Endothelial cell of umbilical vein (primary cell): Measurements from ENCODE around the gene SCN4A. TPM values are rescaled to one million over a fixed set of nuclear protein-coding genes. Genes with fewer than 3 reads are reported as not detected.
A peak's percentile ranks its signal among the peaks of the same experiment; 100 is the strongest.

Experiments used
- BruUV-seq: library from RNA; stranded (reverse); fragments of 400-500 nt; replicated peaks from 2 replicates; lab custom pipeline; 2021; lab: Mats Ljungman, UMichigan
- CTCF ChIA-PET: fragments of 300-600, 350-600 bp; sonication (Branson Sonifier 250); formaldehyde crosslinking; loops from one replicate; lab custom pipeline; 2021; ENCODE audit warnings: antibody characterized with exemption, inconsistent platforms; lab: Charles Lee
- POLR2A ChIA-PET: fragments of 300-600, 350-600 bp; sonication (Branson Sonifier 250); formaldehyde crosslinking; loops from one replicate; lab custom pipeline; 2021; ENCODE audit warnings: antibody characterized with exemption, inconsistent platforms; lab: Charles Lee
- DNase-seq: peaks from one replicate; pipeline ENCODE4 v3.0.0-alpha.2; 2011; ENCODE audit warnings: low read depth, low spot score
- FAIRE-seq: peaks from 2 replicates; lab custom pipeline; 2011; peaks lifted over from hg19 to GRCh38; lab: Jason Lieb, UNC
- H2AFZ ChIP-seq: 2 replicates; pipeline ENCODE4 v1.6.0; 2012; ENCODE audit warnings: low read depth, low read length, control low read depth, inconsistent platforms
- H3K27ac ChIP-seq: 2 replicates; pipeline ENCODE4 v1.5.1; 2011; ENCODE audit warnings: low read depth, mild to moderate bottlenecking, control low read depth, low read length, moderate library complexity; ENCODE audit not compliant: insufficient read depth
- H3K27me3 ChIP-seq, 2 experiments: 2 replicates each; pipeline versions ENCODE4 v1.6.0 to v1.6.1; 2011; ENCODE audit warnings: low read length in 2 of 2, mixed read lengths in 1 of 2; ENCODE audit not compliant: control insufficient read depth in 2 of 2, insufficient read depth in 2 of 2
- H3K36me3 ChIP-seq, 2 experiments: 2 replicates in 1 of 2; 3 replicates in 1 of 2; pipeline ENCODE4 v1.5.1; 2011; ENCODE audit warnings: low read length in 2 of 2, mild to moderate bottlenecking in 1 of 2, moderate library complexity in 1 of 2; ENCODE audit not compliant: control insufficient read depth in 2 of 2, insufficient read depth in 2 of 2; ENCODE audit errors: extremely low read depth in 1 of 2
- H3K4me1 ChIP-seq: 3 replicates; pipeline ENCODE4 v1.5.1; 2011; ENCODE audit warnings: mild to moderate bottlenecking, low read length; ENCODE audit not compliant: control insufficient read depth, insufficient read depth; ENCODE audit errors: extremely low read depth
- H3K4me2 ChIP-seq: 2 replicates; pipeline ENCODE4 v1.6.1; 2011; ENCODE audit warnings: low read length, control low read depth, mixed read lengths; ENCODE audit not compliant: insufficient read depth
- H3K4me3 ChIP-seq, 3 experiments: fragments of 200-600 bp in 1 of 3; sonication (generic), shearing (Covaris generic) in 1 of 3; replicated peaks in 1 of 3; 2 replicates each; pipeline ENCODE4 v1.5.1; 2011 to 2016; ENCODE audit warnings: control low read depth in 3 of 3, low read length in 3 of 3, mild to moderate bottlenecking in 2 of 3, inconsistent platforms in 1 of 3, low read depth in 1 of 3, moderate library complexity in 1 of 3; ENCODE audit not compliant: insufficient read depth in 1 of 3
- H3K79me2 ChIP-seq: 2 replicates; pipeline ENCODE4 v1.6.0; 2012; ENCODE audit warnings: low read length, inconsistent platforms; ENCODE audit not compliant: control insufficient read depth, insufficient read depth
- H3K9ac ChIP-seq: replicated peaks from 2 replicates; pipeline ENCODE3; 2011; ENCODE audit warnings: low read length, control low read depth; ENCODE audit not compliant: insufficient read depth; ENCODE audit errors: extremely low read depth
- H3K9me1 ChIP-seq: replicated peaks from 3 replicates; pipeline ENCODE4 v1.6.0; 2011; ENCODE audit warnings: mild to moderate bottlenecking, low read length; ENCODE audit not compliant: control insufficient read depth, insufficient read depth; ENCODE audit errors: extremely low read depth
- H3K9me3 ChIP-seq: replicated peaks from 2 replicates; pipeline ENCODE4 v1.5.1; 2012; ENCODE audit warnings: low read length, inconsistent platforms; ENCODE audit not compliant: control insufficient read depth, insufficient read depth
- H4K20me1 ChIP-seq: replicated peaks from 2 replicates; pipeline ENCODE3; 2011; ENCODE audit warnings: mild to moderate bottlenecking, low read length; ENCODE audit not compliant: control insufficient read depth, insufficient read depth; ENCODE audit errors: extremely low read depth
- FOS ChIP-seq: IDR thresholded peaks from 2 replicates; pipeline ENCODE4 v1.6.1; 2011; ENCODE audit warnings: mild to moderate bottlenecking, low read length, moderate library complexity, borderline replicate concordance; ENCODE audit not compliant: insufficient read depth
- GATA2 ChIP-seq: IDR thresholded peaks from 2 replicates; pipeline ENCODE4 v1.7.0; 2011; ENCODE audit warnings: low read depth, mild to moderate bottlenecking, moderate library complexity, mixed read lengths, low read length; ENCODE audit not compliant: insufficient read length, insufficient read depth
- JUN ChIP-seq: IDR thresholded peaks from 2 replicates; pipeline ENCODE4 v1.6.1; 2011; ENCODE audit warnings: borderline replicate concordance, low read depth; ENCODE audit not compliant: insufficient read length, insufficient read depth
- MYC ChIP-seq: IDR thresholded peaks from one replicate; pipeline ENCODE4 v1.6.1; 2011; ENCODE audit warnings: mild to moderate bottlenecking, low read depth, low read length
- POLR2A ChIP-seq: IDR thresholded peaks from 2 replicates; pipeline ENCODE4 v1.6.1; 2012; ENCODE audit warnings: low read depth, mild to moderate bottlenecking, control low read depth, low read length
- POLR2AphosphoS5 ChIP-seq: IDR thresholded peaks from 2 replicates; pipeline ENCODE4 v1.6.1; 2012; ENCODE audit warnings: low read depth, mild to moderate bottlenecking, control low read depth, low read length, moderate library complexity; ENCODE audit not compliant: insufficient read depth
- dilution Hi-C: fragments of 300-500 bp; cut with MboI; formaldehyde crosslinking; loops from one replicate; pipeline ENCODE4 v1.15.0; 2019; ENCODE audit warnings: low sequenced_read_pairs; ENCODE audit not compliant: extremely low pct_ligation_motif_present
- intact Hi-C: fragments of 100-400 bp; cut with micrococcal nuclease; formaldehyde crosslinking; loops from one replicate; pipeline ENCODE4 v1.10.0; 2022
- polyA plus RNA-seq, 4 experiments: library from polyadenylated mRNA; depleted of rRNA in 3 of 4; stranded (reverse) in 3 of 4; unstranded in 1 of 4; fragments of >200 nt; gene quantifications; 2 replicates each; pipeline versions ENCODE4 v1.2.1 to v1.2.3, GENCODE V29; 2011 to 2012; ENCODE audit warnings: missing spikeins in 1 of 4
- total RNA-seq: library from RNA; stranded (reverse); gene quantifications from 2 replicates; pipeline ENCODE4 v1.2.3, GENCODE V29; 2021
- TF ChIP-seq, protein P1 (sequence below): IDR thresholded peaks from 2 replicates; pipeline ENCODE4 v1.6.1; 2011; ENCODE audit not compliant: insufficient read depth, insufficient read length

SCN4A gene
- total and polyA plus RNA-seq, 2 donors (not counting 3 experiments of a cell fraction or from before 2014, with no cell fraction given) = 0.01 to 0.40 TPM

DNA sequence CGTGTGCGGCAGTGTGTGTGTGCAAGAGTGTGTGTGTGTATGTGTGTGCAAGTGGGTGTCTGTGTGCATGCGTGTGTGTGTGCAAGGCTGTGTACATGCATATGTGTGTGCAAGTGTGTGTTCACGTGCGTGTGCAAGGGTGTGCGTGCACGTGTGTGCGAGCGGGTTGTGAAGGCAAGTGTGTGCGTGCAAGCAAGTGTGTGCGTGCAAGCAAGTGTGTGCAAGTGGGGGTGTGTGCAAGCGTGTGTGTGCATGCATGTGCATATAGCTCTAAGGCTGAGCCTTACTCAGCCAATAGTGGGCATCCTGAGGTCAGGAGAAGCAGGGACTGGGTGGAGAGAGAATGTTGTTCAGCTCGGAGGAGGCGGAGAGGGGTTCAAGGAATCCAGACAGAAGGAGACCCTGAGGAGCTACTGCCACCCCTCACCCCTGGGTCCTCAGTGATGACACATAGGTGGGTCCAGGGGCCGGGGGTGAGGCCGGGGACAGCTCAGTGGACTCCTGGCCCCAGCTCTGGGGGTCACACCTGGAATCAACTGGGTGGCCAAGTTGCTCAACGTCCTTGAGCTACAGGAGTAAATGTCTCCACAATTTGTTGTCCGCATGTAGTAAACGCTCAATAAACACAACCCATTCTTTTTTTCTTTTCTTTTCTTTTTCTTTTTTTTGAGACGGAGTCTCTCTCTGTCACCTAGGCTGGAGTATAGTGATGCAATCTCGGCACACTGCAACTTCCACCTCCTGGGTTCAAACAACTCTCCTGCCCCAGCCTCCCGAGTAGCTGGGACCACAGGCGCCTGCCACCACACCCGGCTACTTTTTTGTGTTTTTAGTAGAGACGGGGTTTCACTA is 27.2 kb upstream of the SCN4A start:
- Histone ChIP-seq H3K9ac (no peak overlapping the region), H3K4me2 (no peak overlapping the region), H3K9me1 (no peaks in the 10 kb centered on the region), H3K27me3 (no peaks in the 10 kb centered on the region), H3K9me3 (no peaks in the 10 kb centered on the region), H3K4me3 (no peak overlapping the region), H4K20me1 (no peaks in the 10 kb centered on the region), H3K36me3 (peaks cover 23% of the 10 kb centered on the region in 2 experiments), H2AFZ (no peak overlapping the region), H3K27ac (no peak overlapping the region), H3K4me1 (peaks cover 57% of the 10 kb centered on the region), H3K79me2 (peaks cover 22% of the 10 kb centered on the region)
- no TSS peak for BruUV-seq
- intact Hi-C loops (no loop called here), dilution Hi-C loops (no loop called here)
- TF ChIP-seq MYC (no peak), FOS (no peak), JUN (no peak), POLR2A (peak; percentile 98), GATA2 (no peak), POLR2AphosphoS5 (peak; percentile 76)
- TF ChIP-seq, protein P1, sequence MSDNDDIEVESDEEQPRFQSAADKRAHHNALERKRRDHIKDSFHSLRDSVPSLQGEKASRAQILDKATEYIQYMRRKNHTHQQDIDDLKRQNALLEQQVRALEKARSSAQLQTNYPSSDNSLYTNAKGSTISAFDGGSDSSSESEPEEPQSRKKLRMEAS = no peak
- ChIA-PET POLR2A (interaction anchor here (0.7 to 2.7 kb wide), 9 partner anchors 17 to 146 kb away, joined by 3 to 12 read pairs (median 5); partner anchors contain the start of gene ICAM2), CTCF (interaction anchor here (0.7 to 6.6 kb wide), 6 partner anchors 9 to 134 kb away, joined by 3 to 113 read pairs (median 19); partner anchors contain the start of gene ICAM2)
- FAIRE-seq (peak; percentile 75), DNase-seq (no peak)
